CD8-positive, alpha-beta memory T cell (primary cell): ENCODE measurements around the gene LOXHD1. TPM values are rescaled to one million over a fixed set of nuclear protein-coding genes. Genes with fewer than 3 reads are reported as not detected.

ENCODE experiments used
- CTCF ChIA-PET: fragments of 350-600 bp; sonication (Branson Sonifier 250); formaldehyde crosslinking; loops from one replicate; lab custom pipeline; 2021; ENCODE audit warnings: antibody characterized with exemption; lab: Charles Lee
- POLR2A ChIA-PET: fragments of 350-600 bp; sonication (Branson Sonifier 250); formaldehyde crosslinking; loops from one replicate; lab custom pipeline; 2021; ENCODE audit warnings: antibody characterized with exemption; lab: Charles Lee
- DNase-seq, 5 donors: peaks; one replicate each; pipeline versions ENCODE4 v3.0.0 to v3.0.0-alpha.2; 2020 to 2022; ENCODE audit warnings: mixed read lengths in 1 of 5
- H3K27ac ChIP-seq: one replicate; pipeline ENCODE4 v1.7.0; 2013; ENCODE audit warnings: low read depth, mild to moderate bottlenecking, low read length, moderate library complexity
- H3K27me3 ChIP-seq: 2 replicates; pipeline ENCODE4 v1.7.0; 2013; ENCODE audit warnings: low read length, mild to moderate bottlenecking; ENCODE audit not compliant: insufficient read depth, poor library complexity, severe bottlenecking
- H3K36me3 ChIP-seq: 2 replicates; pipeline ENCODE4 v1.7.0; 2013; ENCODE audit warnings: mild to moderate bottlenecking, low read length, moderate library complexity; ENCODE audit not compliant: insufficient read depth
- H3K4me1 ChIP-seq: 2 replicates; pipeline ENCODE4 v1.7.0; 2013; ENCODE audit warnings: mild to moderate bottlenecking, low read length, moderate library complexity; ENCODE audit not compliant: insufficient read depth
- H3K4me3 ChIP-seq: 2 replicates; pipeline ENCODE4 v1.7.0; 2013; ENCODE audit warnings: mild to moderate bottlenecking, low read length
- H3K9me3 ChIP-seq: 2 replicates; pipeline ENCODE4 v1.7.0; 2013; ENCODE audit warnings: mild to moderate bottlenecking, low read length
- H3K27ac Mint-ChIP-seq, 8 donors: one replicate each; pipeline ENCODE4 v1.8.0; 2020 to 2021; ENCODE audit warnings: mixed read lengths in 8 of 8, mild to moderate bottlenecking in 6 of 8, inconsistent platforms in 3 of 8, moderate library complexity in 3 of 8
- H3K27me3 Mint-ChIP-seq, 2 donors: one replicate each; pipeline ENCODE4 v1.8.0; 2020 to 2021; ENCODE audit warnings: mixed read lengths in 2 of 2, mild to moderate bottlenecking in 1 of 2, moderate library complexity in 1 of 2
- H3K36me3 Mint-ChIP-seq, 3 donors: one replicate each; pipeline ENCODE4 v1.8.0; 2020 to 2021; ENCODE audit warnings: mixed read lengths in 3 of 3, inconsistent platforms in 1 of 3, mild to moderate bottlenecking in 1 of 3
- H3K4me1 Mint-ChIP-seq, 3 donors: one replicate each; pipeline ENCODE4 v1.8.0; 2020 to 2021; ENCODE audit warnings: mixed read lengths in 3 of 3, inconsistent platforms in 1 of 3, mild to moderate bottlenecking in 1 of 3
- H3K4me3 Mint-ChIP-seq, 7 donors: one replicate each; pipeline ENCODE4 v1.8.0; 2020 to 2021; ENCODE audit warnings: mixed read lengths in 7 of 7, mild to moderate bottlenecking in 6 of 7, moderate library complexity in 4 of 7, inconsistent platforms in 2 of 7
- H3K9me3 Mint-ChIP-seq, 5 donors: one replicate each; pipeline ENCODE4 v1.8.0; 2020 to 2022; ENCODE audit warnings: mixed read lengths in 5 of 5, mild to moderate bottlenecking in 3 of 5, moderate library complexity in 2 of 5, inconsistent platforms in 1 of 5
- polyA plus RNA-seq: library from polyadenylated mRNA; unstranded; fragments of 300-500 nt; fragmentation: Illumina TruSeq; gene quantifications from one replicate; pipeline ENCODE4 v1.2.3, GENCODE V29; 2021
- total RNA-seq, 2 experiments: library from RNA; stranded (reverse); gene quantifications; one replicate each; pipeline ENCODE4 v1.2.3, GENCODE V29; 2021

LOXHD1 gene
- total and polyA plus RNA-seq, 3 experiments from 2014 or later: not detected

GRCh38 chr18:46559946-46560670 is 96.9 kb downstream of the LOXHD1 start:
- no peaks in the 10 kb centered on the region for H3K36me3 Mint-ChIP-seq

GRCh38 chr18:46559296-46559695 is 97.7 kb downstream of the LOXHD1 start:
- Mint-ChIP-seq H3K9me3 (no peaks in the 10 kb centered on the region), H3K4me3 (no peak overlapping the region), H3K27ac (peak overlapping the region in 1 of 8 donors; percentile 34), H3K36me3 (no peaks in the 10 kb centered on the region), H3K4me1 (no peaks in the 10 kb centered on the region), H3K27me3 (peaks cover 3 to 4% of the 10 kb centered on the region in 2 donors)
- ChIA-PET CTCF (no interaction called here), POLR2A (no interaction called here)
- no peaks in the 10 kb centered on the region for H3K36me3 ChIP-seq
- H3K27ac ChIP-seq: no peak overlapping the region
- no peak overlapping the region for H3K4me3 ChIP-seq
- no peak for DNase-seq
- H3K4me1 ChIP-seq: no peaks in the 10 kb centered on the region
- no peaks in the 10 kb centered on the region for H3K9me3 ChIP-seq
- no peaks in the 10 kb centered on the region for H3K27me3 ChIP-seq

More at GRCh38 chr18:46559946-46560670, 96.9 kb downstream of the LOXHD1 start:
- Histone ChIP-seq H3K4me1 (no peaks in the 10 kb centered on the region), H3K27me3 (no peaks in the 10 kb centered on the region), H3K9me3 (no peaks in the 10 kb centered on the region), H3K27ac (no peak overlapping the region), H3K36me3 (no peaks in the 10 kb centered on the region), H3K4me3 (no peak overlapping the region)
- ChIA-PET CTCF (interaction anchor here (1.5 kb wide), 1 partner anchor 78 kb away, joined by 4 read pairs; no protein-coding TSS in a partner anchor), POLR2A (no interaction called here)
- peak overlapping the region in 1 of 8 donors; percentile 4 for H3K27ac Mint-ChIP-seq
- H3K27me3 Mint-ChIP-seq: peaks cover 3 to 7% of the 10 kb centered on the region in 2 donors
- DNase-seq: no peak
- no peaks in the 10 kb centered on the region for H3K4me1 Mint-ChIP-seq
- H3K9me3 Mint-ChIP-seq: no peaks in the 10 kb centered on the region
- H3K4me3 Mint-ChIP-seq: no peak overlapping the region

GRCh38 chr18:46556590-46557206 is 100.3 kb downstream of the LOXHD1 start:
- Histone ChIP-seq H3K4me1 (no peaks in the 10 kb centered on the region), H3K27me3 (no peaks in the 10 kb centered on the region), H3K27ac (no peak overlapping the region), H3K36me3 (no peaks in the 10 kb centered on the region), H3K9me3 (no peaks in the 10 kb centered on the region), H3K4me3 (no peak overlapping the region)
- CTCF ChIA-PET: interaction anchor here (1.2 kb wide), 1 partner anchor 101 kb away, joined by 5 read pairs; no protein-coding TSS in a partner anchor
- no peaks in the 10 kb centered on the region for H3K36me3 Mint-ChIP-seq
- POLR2A ChIA-PET: no interaction called here
- H3K9me3 Mint-ChIP-seq: no peaks in the 10 kb centered on the region
- DNase-seq: no peak
- H3K4me1 Mint-ChIP-seq: no peaks in the 10 kb centered on the region
- H3K27me3 Mint-ChIP-seq: peaks cover under 1 to 2% of the 10 kb centered on the region in 2 donors
- H3K4me3 Mint-ChIP-seq: no peak overlapping the region
- H3K27ac Mint-ChIP-seq: no peak overlapping the region

- H3K9me3 ChIP-seq: no peaks in the 10 kb centered on the region
- ChIA-PET POLR2A (no interaction called here), CTCF (interaction anchor here (1.2 kb wide), 1 partner anchor 102 kb away, joined by 5 read pairs; no protein-coding TSS in a partner anchor)
- H3K4me1 ChIP-seq: no peaks in the 10 kb centered on the region
- no peak overlapping the region for H3K27ac ChIP-seq
- peak overlapping the region in 1 of 7 donors; percentile 38 for H3K4me3 Mint-ChIP-seq
- H3K4me3 ChIP-seq: no peak overlapping the region
- no peaks in the 10 kb centered on the region for H3K4me1 Mint-ChIP-seq
- H3K36me3 Mint-ChIP-seq: no peaks in the 10 kb centered on the region
- H3K36me3 ChIP-seq: no peaks in the 10 kb centered on the region
- DNase-seq: no peak
- H3K27ac Mint-ChIP-seq: no peak overlapping the region
- H3K27me3 Mint-ChIP-seq: no peaks in the 10 kb centered on the region
- no peaks in the 10 kb centered on the region for H3K9me3 Mint-ChIP-seq
- H3K27me3 ChIP-seq: no peaks in the 10 kb centered on the region
Measured at GRCh38 chr18:46555724-46556123, 101.3 kb downstream of the LOXHD1 start.

GRCh38 chr18:46555213-46555612 is 101.8 kb downstream of the LOXHD1 start:
- Mint-ChIP-seq H3K36me3 (no peaks in the 10 kb centered on the region), H3K9me3 (no peaks in the 10 kb centered on the region), H3K4me3 (no peak overlapping the region), H3K4me1 (no peaks in the 10 kb centered on the region), H3K27me3 (no peaks in the 10 kb centered on the region), H3K27ac (no peak overlapping the region)
- no peak overlapping the region for H3K27ac ChIP-seq
- DNase-seq: no peak
- no peaks in the 10 kb centered on the region for H3K9me3 ChIP-seq
- H3K27me3 ChIP-seq: no peaks in the 10 kb centered on the region
- no peak overlapping the region for H3K4me3 ChIP-seq
- CTCF ChIA-PET: interaction anchor here (1.2 kb wide), 1 partner anchor 103 kb away, joined by 5 read pairs; no protein-coding TSS in a partner anchor
- POLR2A ChIA-PET: no interaction called here
- no peaks in the 10 kb centered on the region for H3K4me1 ChIP-seq
- H3K36me3 ChIP-seq: no peaks in the 10 kb centered on the region

GRCh38 chr18:46554406-46555080 is 102.5 kb downstream of the LOXHD1 start:
- H3K9me3 Mint-ChIP-seq: peaks cover 0 to 2% (median 0%) of the 10 kb centered on the region in 5 donors
- no peaks in the 10 kb centered on the region for H3K36me3 ChIP-seq
- ChIA-PET POLR2A (no interaction called here), CTCF (no interaction called here)
- DNase-seq: no peak
- no peaks in the 10 kb centered on the region for H3K9me3 ChIP-seq
- H3K4me3 Mint-ChIP-seq: no peak overlapping the region
- H3K27ac ChIP-seq: no peak overlapping the region
- H3K4me3 ChIP-seq: no peak overlapping the region
- no peaks in the 10 kb centered on the region for H3K27me3 Mint-ChIP-seq
- no peaks in the 10 kb centered on the region for H3K4me1 ChIP-seq
- no peak overlapping the region for H3K27ac Mint-ChIP-seq
- no peaks in the 10 kb centered on the region for H3K27me3 ChIP-seq
- H3K4me1 Mint-ChIP-seq: no peaks in the 10 kb centered on the region
- no peaks in the 10 kb centered on the region for H3K36me3 Mint-ChIP-seq

GRCh38 chr18:46550609-46551008 is 106.4 kb downstream of the LOXHD1 start:
- H3K36me3 ChIP-seq: no peaks in the 10 kb centered on the region
- H3K4me1 Mint-ChIP-seq: no peaks in the 10 kb centered on the region
- ChIA-PET POLR2A (no interaction called here), CTCF (no interaction called here)
- H3K4me1 ChIP-seq: no peaks in the 10 kb centered on the region
- no peak overlapping the region for H3K4me3 ChIP-seq
- peaks cover 0 to 4% (median 2%) of the 10 kb centered on the region in 5 donors for H3K9me3 Mint-ChIP-seq
- H3K27me3 ChIP-seq: no peaks in the 10 kb centered on the region
- no peak overlapping the region for H3K4me3 Mint-ChIP-seq
- H3K36me3 Mint-ChIP-seq: no peaks in the 10 kb centered on the region
- peaks cover 14 to 19% of the 10 kb centered on the region in 2 donors for H3K27me3 Mint-ChIP-seq
- DNase-seq: no peak
- H3K27ac ChIP-seq: no peak overlapping the region
- no peak overlapping the region for H3K27ac Mint-ChIP-seq
- H3K9me3 ChIP-seq: no peaks in the 10 kb centered on the region

GRCh38 chr18:46547520-46547919 is 109.5 kb downstream of the LOXHD1 start:
- no peak overlapping the region for H3K27ac Mint-ChIP-seq
- ChIA-PET CTCF (no interaction called here), POLR2A (no interaction called here)
- Histone ChIP-seq H3K9me3 (no peaks in the 10 kb centered on the region), H3K4me3 (no peak overlapping the region), H3K27me3 (no peaks in the 10 kb centered on the region), H3K36me3 (no peaks in the 10 kb centered on the region), H3K4me1 (no peaks in the 10 kb centered on the region), H3K27ac (no peak overlapping the region)
- DNase-seq: no peak
- peaks cover 0 to 4% (median 2%) of the 10 kb centered on the region in 5 donors for H3K9me3 Mint-ChIP-seq
- no peak overlapping the region for H3K4me3 Mint-ChIP-seq
- H3K27me3 Mint-ChIP-seq: peaks cover 17 to 22% of the 10 kb centered on the region in 2 donors
- H3K36me3 Mint-ChIP-seq: no peaks in the 10 kb centered on the region
- no peaks in the 10 kb centered on the region for H3K4me1 Mint-ChIP-seq
